Stimulated activated CD8-positive, alpha-beta memory T cell treated with anti-CD3 and anti-CD28 coated beads, Interleukin-7, amount 100 ng/mL, for 4 hours (primary cell): Measurements from ENCODE around the gene NFIL3.

Experiments
- DNase-seq, 2 donors: peaks; one replicate each; pipeline ENCODE4 v3.0.0-alpha.2; 2020; ENCODE audit warnings: low read depth in 2 of 2

NFIL3 gene

GRCh38 chr9:91421971-91422757 lies 1.5 kb downstream of the NFIL3 start:
- DNase-seq: no peak

- no peak for DNase-seq
Observed at GRCh38 chr9:91421128-91421765, 2.4 kb downstream of the NFIL3 start.

GRCh38 chr9:91420501-91421127 lies 3.0 kb downstream of the NFIL3 start:
- DNase-seq: no peak

GRCh38 chr9:91419222-91420191 lies 4.1 kb downstream of the NFIL3 start:
- DNase-seq: no peak

GRCh38 chr9:91418215-91418610 lies 5.4 kb downstream of the NFIL3 start:
- no peak for DNase-seq

GRCh38 chr9:91417602-91418214 lies 5.9 kb downstream of the NFIL3 start:
- DNase-seq: no peak

GRCh38 chr9:91416096-91416712 lies 7.4 kb downstream of the NFIL3 start:
- DNase-seq: no peak

GRCh38 chr9:91415290-91415689 lies 8.3 kb downstream of the NFIL3 start:
- no peak for DNase-seq

GRCh38 chr9:91412941-91413340 lies 10.7 kb downstream of the NFIL3 start:
- DNase-seq: no peak

- no peak for DNase-seq
Observed at GRCh38 chr9:91411096-91411771, 12.4 kb downstream of the NFIL3 start.

- no peak for DNase-seq
Observed at GRCh38 chr9:91410161-91410560, 13.5 kb downstream of the NFIL3 start.

GRCh38 chr9:91408475-91408874 lies 15.2 kb downstream of the NFIL3 start:
- DNase-seq: no peak

- DNase-seq: no peak
Observed at GRCh38 chr9:91407580-91408318, 15.9 kb downstream of the NFIL3 start.

GRCh38 chr9:91405343-91406077 lies 18.1 kb downstream of the NFIL3 start:
- DNase-seq: no peak

- DNase-seq: no peak
Observed at GRCh38 chr9:91403665-91404543, 19.7 kb downstream of the NFIL3 start.

GRCh38 chr9:91398926-91399325 lies 24.7 kb downstream of the NFIL3 start:
- DNase-seq: no peak

GRCh38 chr9:91395553-91396471 lies 27.8 kb downstream of the NFIL3 start:
- DNase-seq: no peak
